Prostate gland (tissue), 2 donors: ENCODE results near the gene NAV2. TPM values are rescaled to one million over a fixed set of nuclear protein-coding genes. Genes with fewer than 3 reads are reported as not detected.

Source experiments
- DNase-seq: peaks from one replicate; pipeline ENCODE4 v3.0.0-alpha.2; 2019; ENCODE audit warnings: low spot score
- H3K27ac ChIP-seq, 2 donors: fragments of 200-600 bp; sonication (generic); 2 replicates each; pipeline ENCODE4 v1.5.1; 2017 to 2019
- H3K27me3 ChIP-seq: fragments of 200-600 bp; sonication (generic); replicated peaks from 2 replicates; pipeline ENCODE4 v1.5.1; 2019; ENCODE audit not compliant: insufficient read depth
- H3K36me3 ChIP-seq, 2 donors: fragments of 200-600 bp; sonication (generic); 1 replicate in 1 of 2; 2 replicates in 1 of 2; pipeline versions ENCODE4 v1.5.1 to v1.8.1; 2017 to 2019
- H3K4me1 ChIP-seq: fragments of 200-600 bp; sonication (generic); replicated peaks from 2 replicates; pipeline ENCODE4 v1.5.1; 2019
- H3K4me3 ChIP-seq, 2 donors: fragments of 200-600 bp; sonication (generic); 2 replicates each; pipeline ENCODE4 v1.5.1; 2017 to 2019
- H3K9me3 ChIP-seq: fragments of 200-600 bp; sonication (generic); 2 replicates; pipeline ENCODE4 v1.5.1; 2017
- CTCF ChIP-seq, 4 experiments: fragments of 200-600 bp in 2 of 4; fragments of 450-650 bp in 2 of 4; sonication (generic) in 2 of 4; IDR thresholded peaks; 1 replicate in 3 of 4; 2 replicates in 1 of 4; pipeline ENCODE4 v1.5.1; 2016 to 2019; ENCODE audit warnings: antibody characterized with exemption in 4 of 4, mild to moderate bottlenecking in 2 of 4, moderate library complexity in 2 of 4
- POLR2A ChIP-seq: fragments of 450-650 bp; IDR thresholded peaks from one replicate; pipeline ENCODE4 v1.6.1; 2016; ENCODE audit warnings: antibody characterized with exemption, mild to moderate bottlenecking
- POLR2AphosphoS5 ChIP-seq: sonication (generic); formaldehyde crosslinking; IDR thresholded peaks from one replicate; pipeline ENCODE4 v1.6.1; 2017; ENCODE audit warnings: antibody characterized with exemption
- WGBS: methylation state at CpG from one replicate; pipeline ENCODE4 v1.1.5; 2018; 5-methylcytosine and 5-hydroxymethylcytosine counted together
- intact Hi-C: fragments of 100-400 bp; cut with DNase I; formaldehyde crosslinking; loops from one replicate; pipeline ENCODE4 v1.14.2; 2022
- total RNA-seq, 2 donors: library from RNA; depleted of rRNA; stranded (reverse); fragments of >200 nt; gene quantifications; one replicate each; pipeline ENCODE4 v1.1.0, GENCODE V29; 2016

NAV2 gene
- total RNA-seq, 2 donors from 2014 or later = 17.1 to 26.6 TPM

GRCh38 chr11:19931771-19932369 lies 219.2 kb downstream of the NAV2 start:
- no peak overlapping the region for H3K27ac ChIP-seq
- H3K36me3 ChIP-seq = no peaks in the 10 kb centered on the region
- DNase-seq = no peak
- intact Hi-C loops = no loop called here
- TF ChIP-seq POLR2AphosphoS5 = no peak
- no peaks in the 10 kb centered on the region for H3K4me1 ChIP-seq
- H3K9me3 ChIP-seq = no peaks in the 10 kb centered on the region
- H3K27me3 ChIP-seq = no peaks in the 10 kb centered on the region
- H3K4me3 ChIP-seq = no peak overlapping the region
- 34% methylated on average over 7 of the region's 7 CpGs for WGBS

- Histone ChIP-seq H3K27me3 (no peaks in the 10 kb centered on the region), H3K4me1 (no peaks in the 10 kb centered on the region), H3K27ac (no peak overlapping the region), H3K9me3 (no peaks in the 10 kb centered on the region), H3K4me3 (no peak overlapping the region), H3K36me3 (no peaks in the 10 kb centered on the region)
- intact Hi-C loops = no loop called here
- no peak for DNase-seq
- 94% methylated on average over 20 of the region's 20 CpGs for WGBS
- no peak for TF ChIP-seq POLR2A
- TF ChIP-seq CTCF (IDR thresholded peaks at IDR 0.05) = no peak
- TF ChIP-seq POLR2AphosphoS5 = no peak
These were observed 220.6 kb downstream of the NAV2 start for GRCh38 chr11:19933132-19933735.

- intact Hi-C loops = no loop called here
- 78% methylated on average over 12 of the region's 12 CpGs for whole genome bisulfite sequencing
- H3K27me3 ChIP-seq = no peaks in the 10 kb centered on the region
- no peak overlapping the region for H3K4me3 ChIP-seq
- H3K9me3 ChIP-seq = no peaks in the 10 kb centered on the region
- H3K36me3 ChIP-seq = no peaks in the 10 kb centered on the region
- no peak overlapping the region for H3K27ac ChIP-seq
- H3K4me1 ChIP-seq = no peaks in the 10 kb centered on the region
- no peak for DNase-seq
- TF ChIP-seq CTCF (IDR thresholded peaks at IDR 0.05) = no peak
- TF ChIP-seq POLR2A = no peak
- no peak for TF ChIP-seq POLR2AphosphoS5
These were observed 221.3 kb downstream of the NAV2 start for GRCh38 chr11:19933801-19934488.

GRCh38 chr11:19934828-19935259 lies 222.2 kb downstream of the NAV2 start:
- Histone ChIP-seq H3K27ac (no peak overlapping the region), H3K9me3 (no peaks in the 10 kb centered on the region), H3K27me3 (no peaks in the 10 kb centered on the region), H3K4me3 (no peak overlapping the region), H3K4me1 (no peaks in the 10 kb centered on the region), H3K36me3 (no peaks in the 10 kb centered on the region)
- TF ChIP-seq CTCF (IDR thresholded peaks at IDR 0.05) (no peak), POLR2A (no peak), POLR2AphosphoS5 (no peak)
- WGBS = 69% methylated on average over 3 of the region's 3 CpGs
- DNase-seq = no peak
- intact Hi-C loops = no loop called here

GRCh38 chr11:19935507-19935906 lies 222.9 kb downstream of the NAV2 start:
- Histone ChIP-seq H3K36me3 (no peaks in the 10 kb centered on the region), H3K9me3 (no peaks in the 10 kb centered on the region), H3K27me3 (no peaks in the 10 kb centered on the region), H3K4me1 (no peaks in the 10 kb centered on the region), H3K27ac (no peak overlapping the region), H3K4me3 (no peak overlapping the region)
- intact Hi-C loops = no loop called here
- TF ChIP-seq POLR2A (no peak), CTCF (IDR thresholded peaks at IDR 0.05) (no peak), POLR2AphosphoS5 (no peak)
- DNase-seq = no peak
- 55% methylated on average over 4 of the region's 4 CpGs for WGBS
